H1 (cell line): ENCODE measurements around the gene COL1A1. TPM values are rescaled to one million over a fixed set of nuclear protein-coding genes. Genes with fewer than 3 reads are reported as not detected.

Experiments
- CTCF ChIA-PET: fragments of 300-600 bp; sonication (Branson Sonifier 250); formaldehyde crosslinking; loops from one replicate; lab custom pipeline; 2021; ENCODE audit not compliant: partially characterized antibody; lab: Charles Lee
- POLR2A ChIA-PET: fragments of 300-600 bp; sonication (Branson Sonifier 250); formaldehyde crosslinking; loops from one replicate; lab custom pipeline; 2021; ENCODE audit warnings: inconsistent platforms; ENCODE audit not compliant: partially characterized antibody; lab: Charles Lee
- DNase-seq, 2 experiments: peaks; one replicate each; pipeline versions ENCODE4 v3.0.0 to v3.0.0-alpha.2; 2010 to 2022; ENCODE audit warnings: low spot score in 2 of 2, low read depth in 1 of 2, mixed read lengths in 1 of 2
- FAIRE-seq: peaks from 2 replicates; lab custom pipeline; 2011; peaks lifted over from hg19 to GRCh38; lab: Jason Lieb, UNC
- H2AFZ ChIP-seq: 2 replicates; pipeline ENCODE4 v1.8.1; 2012; ENCODE audit warnings: low read length, inconsistent platforms
- H2AK5ac ChIP-seq: 2 replicates; pipeline ENCODE4 v1.6.1; 2013; ENCODE audit warnings: low read depth, low read length
- H2BK120ac ChIP-seq: replicated peaks from 2 replicates; pipeline ENCODE3; 2013; ENCODE audit warnings: low read depth, low read length, inconsistent platforms
- H2BK12ac ChIP-seq: 2 replicates; pipeline ENCODE4 v1.6.1; 2013; ENCODE audit warnings: low read depth, low read length
- H2BK15ac ChIP-seq: 2 replicates; pipeline ENCODE4 v1.6.1; 2013; ENCODE audit warnings: low read length
- H2BK20ac ChIP-seq: 2 replicates; pipeline ENCODE4 v1.6.1; 2013; ENCODE audit warnings: low read length
- H2BK5ac ChIP-seq: 2 replicates; pipeline ENCODE4 v1.6.1; 2013; ENCODE audit warnings: low read depth, low read length
- H3K14ac ChIP-seq: 2 replicates; pipeline ENCODE4 v1.6.1; 2013; ENCODE audit warnings: inconsistent platforms; ENCODE audit not compliant: insufficient read length
- H3K18ac ChIP-seq: 2 replicates; pipeline ENCODE4 v1.6.1; 2013; ENCODE audit warnings: low read length; ENCODE audit errors: extremely low read depth
- H3K23ac ChIP-seq: 2 replicates; pipeline ENCODE4 v1.6.1; 2013; ENCODE audit warnings: inconsistent platforms; ENCODE audit not compliant: insufficient read length
- H3K23me2 ChIP-seq: 2 replicates; pipeline ENCODE4 v1.6.1; 2013; ENCODE audit warnings: low read depth, low read length
- H3K27ac ChIP-seq: 2 replicates; pipeline ENCODE4 v1.6.1; 2011; ENCODE audit warnings: low read depth, low read length, inconsistent platforms
- H3K27me3 ChIP-seq, 4 experiments: replicated peaks in 1 of 4; 1 replicate in 1 of 4; 2 replicates in 3 of 4; pipeline versions ENCODE4 v1.6.1 to v1.8.1; 2011 to 2013; ENCODE audit warnings: low read length in 3 of 4, mild to moderate bottlenecking in 3 of 4, inconsistent platforms in 2 of 4, mixed read lengths in 2 of 4, moderate library complexity in 1 of 4; ENCODE audit not compliant: control insufficient read depth in 3 of 4, insufficient read depth in 3 of 4; ENCODE audit errors: extremely low read depth in 1 of 4
- H3K36me3 ChIP-seq, 4 experiments: 2 replicates each; pipeline versions ENCODE4 v1.6.1 to v1.8.1; 2011 to 2013; ENCODE audit warnings: mild to moderate bottlenecking in 4 of 4, low read length in 3 of 4, moderate library complexity in 2 of 4, control low read depth in 1 of 4, inconsistent platforms in 1 of 4; ENCODE audit not compliant: insufficient read depth in 4 of 4, control insufficient read depth in 2 of 4
- H3K4ac ChIP-seq: replicated peaks from 2 replicates; pipeline ENCODE3; 2013; ENCODE audit warnings: low read length, low read depth, mixed read lengths, inconsistent platforms; ENCODE audit not compliant: insufficient read length
- H3K4me1 ChIP-seq, 4 experiments: replicated peaks in 1 of 4; 1 replicate in 1 of 4; 2 replicates in 3 of 4; pipeline versions ENCODE4 v1.6.1 to v1.8.1; 2011 to 2013; ENCODE audit warnings: low read length in 3 of 4, inconsistent platforms in 2 of 4, mixed read lengths in 1 of 4; ENCODE audit not compliant: insufficient read depth in 4 of 4, control insufficient read depth in 3 of 4
- H3K4me2 ChIP-seq, 2 experiments: 2 replicates each; pipeline versions ENCODE4 v1.6.1 to v1.8.1; 2011 to 2013; ENCODE audit warnings: low read depth in 2 of 2, low read length in 2 of 2, control low read depth in 1 of 2, inconsistent platforms in 1 of 2, mild to moderate bottlenecking in 1 of 2; ENCODE audit not compliant: insufficient read depth in 1 of 2
- H3K4me3 ChIP-seq, 4 experiments: fragments of 200-600, 300-600 bp in 1 of 4; sonication (generic), shearing (Covaris generic), sonication (Bioruptor Twin) in 1 of 4; 2 replicates each; pipeline versions ENCODE4 v1.5.1 to v1.8.1; 2011 to 2016; ENCODE audit warnings: low read length in 4 of 4, low read depth in 3 of 4, control low read depth in 2 of 4, inconsistent platforms in 2 of 4, mild to moderate bottlenecking in 2 of 4, mixed read lengths in 1 of 4, moderate library complexity in 1 of 4; ENCODE audit not compliant: insufficient read depth in 2 of 4; ENCODE audit errors: extremely low read depth in 1 of 4
- H3K56ac ChIP-seq: replicated peaks from 2 replicates; pipeline ENCODE3; 2013; ENCODE audit warnings: low read depth, mild to moderate bottlenecking, mixed read lengths, low read length, inconsistent platforms; ENCODE audit not compliant: insufficient read length
- H3K79me1 ChIP-seq: 2 replicates; pipeline ENCODE4 v1.6.1; 2013; ENCODE audit warnings: low read depth, low read length, control low read depth
- H3K79me2 ChIP-seq, 2 experiments: 2 replicates each; pipeline versions ENCODE4 v1.6.1 to v1.8.1; 2012 to 2013; ENCODE audit warnings: low read length in 2 of 2, mild to moderate bottlenecking in 2 of 2, inconsistent platforms in 1 of 2; ENCODE audit not compliant: insufficient read depth in 2 of 2, control insufficient read depth in 1 of 2
- H3K9ac ChIP-seq, 4 experiments: replicated peaks in 1 of 4; 1 replicate in 1 of 4; 2 replicates in 3 of 4; pipeline versions ENCODE4 v1.6.1 to v1.8.1; 2011 to 2013; ENCODE audit warnings: low read depth in 3 of 4, low read length in 3 of 4, control low read depth in 2 of 4, mild to moderate bottlenecking in 2 of 4, moderate library complexity in 2 of 4, inconsistent platforms in 1 of 4; ENCODE audit errors: extremely low read depth in 1 of 4
- H3K9me3 ChIP-seq, 2 experiments: 2 replicates each; pipeline versions ENCODE4 v1.6.1 to v1.8.1; 2012 to 2013; ENCODE audit warnings: mild to moderate bottlenecking in 2 of 2, moderate library complexity in 2 of 2, control low read depth in 1 of 2, inconsistent platforms in 1 of 2, low read depth in 1 of 2, low read length in 1 of 2, mixed read lengths in 1 of 2; ENCODE audit not compliant: insufficient read depth in 2 of 2
- H4K20me1 ChIP-seq, 2 experiments: replicated peaks in 1 of 2; 2 replicates each; pipeline versions ENCODE3 to v1.8.1; 2011 to 2013; ENCODE audit warnings: inconsistent platforms in 2 of 2, low read length in 2 of 2, mild to moderate bottlenecking in 1 of 2; ENCODE audit not compliant: insufficient read depth in 2 of 2, control insufficient read depth in 1 of 2
- H4K5ac ChIP-seq: 2 replicates; pipeline ENCODE4 v1.6.1; 2013; ENCODE audit warnings: low read length, low read depth, mixed read lengths, inconsistent platforms; ENCODE audit not compliant: insufficient read length
- H4K8ac ChIP-seq: 2 replicates; pipeline ENCODE4 v1.8.0; 2013; ENCODE audit warnings: mild to moderate bottlenecking, moderate library complexity, low read length, inconsistent platforms; ENCODE audit not compliant: insufficient read depth; ENCODE audit errors: extremely low read depth
- H4K91ac ChIP-seq: replicated peaks from 2 replicates; pipeline ENCODE3; 2013; ENCODE audit warnings: low read length, mixed read lengths, inconsistent platforms; ENCODE audit not compliant: insufficient read length
- HDAC6 ChIP-seq: IDR thresholded peaks from one replicate; pipeline ENCODE4 v1.7.1; 2012; ENCODE audit warnings: low read depth, mild to moderate bottlenecking, inconsistent platforms, low read length, moderate library complexity
- JUN ChIP-seq: IDR thresholded peaks from 2 replicates; pipeline ENCODE4 v1.6.1; 2011; ENCODE audit warnings: low read depth, mild to moderate bottlenecking, improper control_type of control experiment, low read length
- NANOG ChIP-seq: IDR thresholded peaks from 2 replicates; pipeline ENCODE4 v1.6.1; 2011; ENCODE audit warnings: low read length, low read depth, mild to moderate bottlenecking, inconsistent platforms; ENCODE audit not compliant: insufficient read depth, poor library complexity, severe bottlenecking
- NRF1 ChIP-seq: IDR thresholded peaks from 2 replicates; pipeline ENCODE4 v1.6.1; 2011; ENCODE audit warnings: mild to moderate bottlenecking, low read depth, low read length, improper control_type of control experiment
- POU5F1 ChIP-seq: IDR thresholded peaks from 2 replicates; pipeline ENCODE4 v1.6.1; 2011; ENCODE audit warnings: low read depth, mild to moderate bottlenecking, low read length, moderate library complexity
- RNF2 ChIP-seq: fragments of 200-900, 300-1000 bp; sonication (generic); IDR thresholded peaks from 2 replicates; pipeline ENCODE4 v1.7.1; 2016; ENCODE audit warnings: borderline replicate concordance, low read depth, mild to moderate bottlenecking, antibody characterized with exemption, low read length; ENCODE audit not compliant: poor library complexity, severe bottlenecking; ENCODE audit errors: missing control alignments
- TCF12 ChIP-seq: IDR thresholded peaks from 2 replicates; pipeline ENCODE4 v1.6.1; 2011; ENCODE audit warnings: low read depth, mild to moderate bottlenecking, low read length
- WGBS, 2 experiments: shearing (Covaris generic) in 1 of 2; methylation state at CpG; one replicate each; pipeline versions ENCODE4 v1.1.6 to v1.1.7; 2013 to 2015; ENCODE audit warnings: low lambda C conversion rate in 2 of 2, mixed read lengths in 2 of 2, inconsistent platforms in 1 of 2, low coverage in 1 of 2, missing lambda C conversion rate in 1 of 2; ENCODE audit not compliant: insufficient replicate concordance in 2 of 2, insufficient coverage in 1 of 2, insufficient read length in 1 of 2; ENCODE audit errors: extremely low coverage in 1 of 2, missing lambda C conversion rate in 1 of 2; 5-methylcytosine and 5-hydroxymethylcytosine counted together
- polyA plus RNA-seq, 7 experiments: library from polyadenylated mRNA; depleted of rRNA in 3 of 7; stranded (reverse) in 5 of 7; unstranded in 2 of 7; fragments of >200 nt in 5 of 7; fragments of 200-250 nt in 2 of 7; gene quantifications; 1 replicate in 5 of 7; 2 replicates in 1 of 7; 4 replicates in 1 of 7; pipeline versions ENCODE4 v1.2.1 to v1.2.3, GENCODE V29; 2011 to 2013; ENCODE audit warnings: missing spikeins in 2 of 7, mixed read lengths in 2 of 7
- total RNA-seq: library from RNA; stranded (reverse); fragmentation: NEBNext Ultra II Directional; extraction: Animal tissue kit (Norgen Biotek cat#: 25700); gene quantifications from 2 replicates; pipeline ENCODE4 v1.2.1, GENCODE V29; 2021

COL1A1 gene
- total and polyA plus RNA-seq, 2 of the 8 experiments (the other 6 are each of a cell fraction or from before 2014, with no cell fraction given): 14.1 to 80.4 TPM

DNA sequence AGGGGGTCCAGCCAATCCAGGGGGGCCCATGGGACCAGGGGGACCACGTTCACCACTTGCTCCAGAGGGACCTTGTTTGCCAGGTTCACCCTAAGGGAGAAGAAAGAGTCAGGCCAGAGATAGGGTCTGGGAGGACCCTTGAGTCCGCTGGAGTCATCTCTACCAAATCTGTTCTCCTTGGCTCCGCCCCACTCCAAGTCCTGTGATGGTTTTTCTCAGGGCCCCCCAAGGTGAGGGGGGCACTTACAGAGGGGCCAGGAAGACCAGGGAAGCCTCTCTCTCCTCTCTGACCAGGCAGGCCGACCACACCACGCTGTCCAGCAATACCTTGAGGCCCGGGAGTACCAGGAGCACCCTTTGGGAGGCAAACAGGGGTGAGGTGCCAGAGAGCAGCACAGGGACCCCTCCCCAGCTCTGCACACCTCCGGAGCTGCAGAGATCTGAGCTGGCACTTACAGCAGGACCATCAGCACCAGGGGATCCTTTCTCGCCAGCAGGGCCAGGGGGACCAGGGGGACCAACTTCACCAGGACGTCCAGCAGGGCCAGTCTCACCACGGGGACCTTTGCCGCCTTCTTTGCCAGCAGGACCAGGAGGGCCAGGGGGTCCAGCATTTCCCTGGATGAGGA, 12.4 kb downstream of the COL1A1 start:
- WGBS, 2 experiments: 83% methylated on average over 11 of the region's 11 CpGs; no CpG with 5 or more reads in 1 of the 2 experiments
- Histone ChIP-seq H3K18ac (no peak overlapping the region), H3K56ac (no peak overlapping the region), H4K20me1 (peaks cover 1 to 4% of the 10 kb centered on the region in 2 experiments), H3K27ac (no peak overlapping the region), H4K8ac (no peak overlapping the region), H2BK15ac (no peak overlapping the region), H3K36me3 (peaks cover 5 to 72% (median 33%) of the 10 kb centered on the region in 4 experiments; a peak in 7 of 8 replicates), H2BK20ac (no peak overlapping the region), H2BK5ac (no peak overlapping the region), H3K9ac (no peak overlapping the region), H3K4me3 (no peak overlapping the region), H3K14ac (no peak overlapping the region), H2AK5ac (no peak overlapping the region), H2AFZ (no peak overlapping the region), H3K4me1 (peaks cover 0 to 8% (median 2%) of the 10 kb centered on the region in 4 experiments; a peak in 4 of 7 replicates), H3K9me3 (no peaks in the 10 kb centered on the region), H3K23me2 (no peaks in the 10 kb centered on the region), H3K79me2 (no peaks in the 10 kb centered on the region), H3K23ac (no peak overlapping the region), H4K5ac (no peak overlapping the region), H3K79me1 (no peaks in the 10 kb centered on the region), H4K91ac (no peak overlapping the region), H3K4ac (no peak overlapping the region), H3K4me2 (no peak overlapping the region), H3K27me3 (no peaks in the 10 kb centered on the region), H2BK12ac (no peak overlapping the region), H2BK120ac (no peak overlapping the region)
- no peak for DNase-seq
- ChIA-PET POLR2A (interaction anchor here (0.6 kb wide), 1 partner anchor 174 kb away, joined by 3 read pairs; no protein-coding TSS in a partner anchor), CTCF (interaction anchor here (0.7 to 1.4 kb wide), 2 partner anchors 19 to 21 kb away, joined by 4 to 7 read pairs; no protein-coding TSS in a partner anchor)
- FAIRE-seq: no peak
- TF ChIP-seq RNF2 (no peak), NRF1 (no peak), JUN (no peak), POU5F1 (no peak), NANOG (no peak), HDAC6 (no peak), TCF12 (no peak)
